ENCODE measurements around the gene HGFAC.
"Not testable (repeated sequence)": the region's sequence is repeated elsewhere in the genome, so short reads cannot be mapped to it uniquely, and the experiment has no call there.

Gene HGFAC

DNA sequence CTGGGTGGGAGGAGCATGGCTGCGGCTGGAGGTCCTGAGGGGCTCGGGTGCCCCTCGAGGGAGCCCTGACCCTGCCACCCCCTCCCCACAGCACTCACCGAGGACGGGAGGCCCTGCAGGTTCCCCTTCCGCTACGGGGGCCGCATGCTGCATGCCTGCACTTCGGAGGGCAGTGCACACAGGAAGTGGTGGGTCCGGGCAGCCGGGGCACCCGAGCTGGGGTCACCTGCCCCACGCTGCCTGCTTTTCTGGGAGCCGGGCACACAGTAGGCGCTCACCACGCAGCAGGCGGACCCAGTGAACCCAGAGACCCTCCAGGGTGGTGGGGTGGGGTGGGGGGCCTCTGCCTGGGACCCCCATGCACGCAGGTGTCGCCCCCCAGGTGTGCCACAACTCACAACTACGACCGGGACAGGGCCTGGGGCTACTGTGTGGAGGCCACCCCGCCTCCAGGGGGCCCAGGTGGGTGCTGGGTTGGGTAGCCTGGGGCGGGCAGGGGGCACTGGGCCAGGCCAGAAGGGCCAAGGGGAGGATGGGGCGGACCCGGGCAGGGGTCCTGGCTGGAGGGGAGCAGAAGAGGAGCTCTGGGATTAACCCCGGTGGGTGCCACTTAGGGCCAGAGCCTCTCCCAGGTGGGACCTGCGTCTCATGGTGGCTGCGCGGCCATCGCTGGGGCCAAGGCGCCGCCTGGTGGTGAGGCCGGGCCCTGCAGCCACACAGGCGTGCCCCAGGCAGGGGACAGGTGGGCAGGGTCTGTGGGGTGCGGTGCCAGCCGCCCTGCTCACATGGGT lies 1.4 kb downstream of the HGFAC start:
- peak; percentile 89 for DNase-seq (ENCODE audit: low spot score)

DNA sequence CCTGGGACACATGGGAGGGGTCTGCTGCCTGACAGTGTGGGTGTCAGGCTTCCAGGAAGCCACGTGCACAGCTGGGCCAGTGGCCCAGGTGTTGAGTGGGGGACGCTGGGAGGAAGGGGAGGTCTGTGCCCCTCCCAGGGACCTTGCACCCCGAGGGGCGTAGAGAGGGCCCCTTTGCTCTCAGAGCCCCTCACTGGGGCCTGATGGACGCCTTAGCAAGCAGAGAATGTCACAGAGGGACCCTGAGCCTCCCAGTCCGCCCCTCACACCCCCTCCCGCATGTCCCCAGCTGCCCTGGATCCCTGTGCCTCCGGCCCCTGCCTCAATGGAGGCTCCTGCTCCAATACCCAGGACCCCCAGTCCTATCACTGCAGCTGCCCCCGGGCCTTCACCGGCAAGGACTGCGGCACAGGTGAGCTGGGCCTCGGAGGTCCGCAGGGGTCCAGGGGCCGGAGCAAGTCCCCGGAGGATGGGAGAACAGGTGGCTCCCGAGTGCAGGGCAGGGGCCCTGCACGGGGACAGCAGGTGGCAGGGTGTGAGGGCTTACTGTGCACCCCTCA lies 2.1 kb downstream of the HGFAC start:
- DNase-seq (ENCODE audit: low spot score), result no peak

DNA sequence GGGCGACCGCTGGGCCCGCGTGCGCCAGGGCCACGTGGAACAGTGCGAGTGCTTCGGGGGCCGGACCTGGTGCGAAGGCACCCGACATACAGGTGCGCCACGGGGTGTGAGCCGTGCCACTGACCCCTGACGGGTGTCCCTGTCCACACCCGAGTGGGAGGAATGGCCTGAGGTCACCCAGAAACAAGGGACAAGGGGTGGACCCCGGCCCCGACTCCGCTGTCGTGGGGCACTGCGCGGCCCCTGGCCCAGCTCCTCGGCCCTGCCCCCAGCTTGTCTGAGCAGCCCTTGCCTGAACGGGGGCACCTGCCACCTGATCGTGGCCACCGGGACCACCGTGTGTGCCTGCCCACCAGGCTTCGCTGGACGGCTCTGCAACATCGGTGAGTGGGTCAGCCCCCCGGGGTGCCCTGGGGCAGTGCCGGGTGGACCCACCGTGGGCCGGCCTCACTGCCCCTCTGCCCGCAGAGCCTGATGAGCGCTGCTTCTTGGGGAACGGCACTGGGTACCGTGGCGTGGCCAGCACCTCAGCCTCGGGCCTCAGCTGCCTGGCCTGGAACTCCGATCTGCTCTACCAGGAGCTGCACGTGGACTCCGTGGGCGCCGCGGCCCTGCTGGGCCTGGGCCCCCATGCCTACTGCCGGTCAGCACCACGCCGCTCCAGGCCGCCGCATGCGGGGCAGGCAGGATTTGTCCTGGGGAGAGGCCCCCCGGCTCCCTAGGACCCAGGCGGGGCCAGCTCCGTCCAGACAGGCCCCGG lies 2.8 kb downstream of the HGFAC start:
- no peak for DNase-seq (ENCODE audit: low spot score)

DNA sequence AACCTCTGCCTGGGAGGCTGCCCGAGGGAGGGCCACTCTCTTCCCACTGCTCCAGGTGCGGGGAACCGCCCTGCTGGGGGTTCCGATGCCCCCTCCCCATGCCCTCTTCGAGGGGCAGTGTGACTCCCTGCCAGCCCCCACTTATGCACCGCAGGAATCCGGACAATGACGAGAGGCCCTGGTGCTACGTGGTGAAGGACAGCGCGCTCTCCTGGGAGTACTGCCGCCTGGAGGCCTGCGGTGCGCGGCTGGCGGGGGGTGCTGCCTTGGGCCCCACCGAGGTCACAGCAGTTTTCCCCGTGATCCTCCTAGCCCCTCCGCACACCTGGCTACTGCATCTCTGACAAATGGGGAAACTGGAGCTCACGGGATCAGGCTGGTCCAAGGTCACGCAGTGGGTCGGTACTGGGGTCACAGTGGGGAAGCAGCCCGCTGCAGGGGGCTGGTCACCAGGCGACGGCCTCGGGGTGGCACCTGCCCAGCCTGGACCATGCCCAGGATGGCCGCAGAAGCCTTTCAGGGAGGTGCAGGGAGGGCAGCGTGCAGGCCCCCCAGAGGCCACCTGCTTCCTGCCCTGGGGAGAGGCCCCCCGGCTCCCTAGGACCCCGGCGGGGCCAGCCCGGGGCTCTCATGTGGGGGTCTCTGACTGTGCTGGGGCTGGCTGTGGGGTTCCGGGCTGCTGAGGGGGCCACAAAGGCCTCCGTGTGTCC lies 3.5 kb downstream of the HGFAC start:
- DNase-seq (ENCODE audit: low spot score), result no peak

DNA sequence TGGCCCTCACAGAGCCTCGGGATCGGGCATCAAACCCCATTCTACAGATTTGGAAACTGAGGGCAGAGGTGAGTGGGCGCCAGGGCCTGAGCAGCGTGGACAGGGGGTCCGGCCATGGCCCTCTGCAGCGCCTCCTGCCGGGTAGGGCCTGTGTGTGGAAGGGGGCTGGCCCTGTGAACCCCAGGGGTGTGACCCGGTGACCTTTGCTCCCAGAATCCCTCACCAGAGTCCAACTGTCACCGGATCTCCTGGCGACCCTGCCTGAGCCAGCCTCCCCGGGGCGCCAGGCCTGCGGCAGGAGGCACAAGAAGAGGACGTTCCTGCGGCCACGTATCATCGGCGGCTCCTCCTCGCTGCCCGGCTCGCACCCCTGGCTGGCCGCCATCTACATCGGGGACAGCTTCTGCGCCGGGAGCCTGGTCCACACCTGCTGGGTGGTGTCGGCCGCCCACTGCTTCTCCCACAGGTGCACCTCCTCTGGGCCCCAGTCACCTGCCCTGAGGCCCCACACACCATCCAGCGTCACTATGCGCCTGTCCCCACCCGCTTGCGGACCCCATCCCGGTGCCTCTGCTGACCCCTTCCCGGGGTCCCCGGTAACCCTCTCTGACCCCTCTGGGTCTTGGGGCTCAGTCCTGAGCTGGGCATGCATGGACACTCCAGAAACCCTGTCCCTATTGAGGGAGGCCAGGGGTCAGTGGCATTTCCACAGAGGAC lies 4.2 kb downstream of the HGFAC start:
- no peak for DNase-seq (ENCODE audit: low spot score)

DNA sequence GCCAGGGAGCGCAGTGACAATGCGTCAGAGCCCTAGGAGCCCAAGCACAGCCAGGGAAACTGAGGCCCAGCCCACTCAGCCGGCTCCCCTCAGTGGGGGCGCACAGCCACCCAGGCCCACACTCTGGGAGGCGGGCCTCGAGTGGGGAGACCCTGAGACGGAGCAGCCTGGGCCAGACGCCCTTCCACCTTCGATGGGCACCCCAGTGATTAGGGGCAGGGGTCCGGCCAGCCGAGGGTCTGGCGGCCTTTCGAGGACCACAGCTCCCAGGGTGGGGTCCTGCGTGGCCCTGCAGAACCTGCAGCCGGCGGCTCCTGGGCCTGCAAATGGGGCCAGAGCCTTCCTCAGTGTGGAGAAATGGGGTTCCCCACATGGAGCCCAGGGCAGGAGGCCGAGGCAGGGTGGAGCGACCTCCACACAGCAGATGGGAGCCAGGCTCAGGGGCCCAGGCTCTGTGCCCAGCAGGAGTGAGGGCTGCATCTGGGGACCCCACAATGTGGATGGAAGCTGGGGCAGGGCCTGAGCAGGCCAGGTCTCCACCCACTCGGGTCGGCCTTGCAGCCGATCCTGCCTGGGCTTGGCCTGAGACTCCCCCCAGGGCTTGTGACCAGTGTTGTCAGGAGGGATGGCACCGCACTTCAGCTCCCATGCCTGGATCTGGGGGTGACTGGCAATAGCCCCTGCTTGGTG lies 5.0 kb downstream of the HGFAC start:
- DNase-seq (ENCODE audit: low spot score), result no peak

DNA sequence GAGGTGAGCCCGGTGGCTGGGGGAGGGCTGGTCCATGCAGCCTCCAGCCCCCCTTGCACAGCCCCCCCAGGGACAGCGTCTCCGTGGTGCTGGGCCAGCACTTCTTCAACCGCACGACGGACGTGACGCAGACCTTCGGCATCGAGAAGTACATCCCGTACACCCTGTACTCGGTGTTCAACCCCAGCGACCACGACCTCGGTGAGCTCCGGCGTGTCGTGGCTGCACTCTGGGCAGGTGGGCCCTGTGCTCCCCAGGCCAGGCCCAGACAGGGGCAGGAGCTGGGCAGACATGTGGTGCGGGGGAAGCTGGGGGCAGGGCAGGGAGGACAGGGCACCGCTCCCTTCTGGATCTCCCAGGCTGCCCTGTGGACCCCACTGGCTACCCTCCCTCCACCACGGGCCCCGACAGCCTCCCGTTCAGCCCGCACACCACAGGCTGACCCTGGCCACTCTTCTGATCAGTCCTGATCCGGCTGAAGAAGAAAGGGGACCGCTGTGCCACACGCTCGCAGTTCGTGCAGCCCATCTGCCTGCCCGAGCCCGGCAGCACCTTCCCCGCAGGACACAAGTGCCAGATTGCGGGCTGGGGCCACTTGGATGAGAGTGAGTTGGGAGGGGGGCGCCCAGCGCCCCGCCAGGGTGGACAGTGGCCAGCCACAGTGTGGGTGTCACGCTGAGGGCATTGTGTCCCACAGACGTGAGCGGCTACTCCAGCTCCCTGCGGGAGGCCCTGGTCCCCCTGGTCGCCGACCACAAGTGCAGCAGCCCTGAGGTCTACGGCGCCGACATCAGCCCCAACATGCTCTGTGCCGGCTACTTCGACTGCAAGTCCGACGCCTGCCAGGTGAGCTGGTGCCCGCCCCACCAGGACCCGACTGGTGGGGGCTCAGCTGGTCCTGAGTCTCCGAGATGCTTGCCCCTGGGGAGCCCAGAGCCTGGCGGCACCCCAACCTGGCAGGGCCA lies 5.9 kb downstream of the HGFAC start:
- DNase-seq (ENCODE audit: low spot score), result no peak

DNA sequence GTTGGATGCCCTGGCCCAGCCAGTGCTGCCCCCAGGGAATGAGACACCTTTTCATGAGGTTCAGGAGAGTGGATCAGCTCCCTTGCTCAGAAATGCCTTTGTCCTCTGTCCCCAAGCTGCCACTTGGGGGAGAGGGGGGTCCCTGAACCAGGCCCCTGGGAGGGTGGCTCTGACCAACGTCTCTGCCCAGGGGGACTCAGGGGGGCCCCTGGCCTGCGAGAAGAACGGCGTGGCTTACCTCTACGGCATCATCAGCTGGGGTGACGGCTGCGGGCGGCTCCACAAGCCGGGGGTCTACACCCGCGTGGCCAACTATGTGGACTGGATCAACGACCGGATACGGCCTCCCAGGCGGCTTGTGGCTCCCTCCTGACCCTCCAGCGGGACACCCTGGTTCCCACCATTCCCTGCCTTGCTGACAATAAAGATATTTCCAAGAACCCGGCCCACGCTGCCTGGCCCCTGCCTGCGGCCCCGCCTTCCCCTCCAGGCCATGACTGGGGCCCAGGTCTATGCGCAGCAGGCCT lies 7.3 kb downstream of the HGFAC start:
- DNase-seq (ENCODE audit: low spot score), result no peak

DNA sequence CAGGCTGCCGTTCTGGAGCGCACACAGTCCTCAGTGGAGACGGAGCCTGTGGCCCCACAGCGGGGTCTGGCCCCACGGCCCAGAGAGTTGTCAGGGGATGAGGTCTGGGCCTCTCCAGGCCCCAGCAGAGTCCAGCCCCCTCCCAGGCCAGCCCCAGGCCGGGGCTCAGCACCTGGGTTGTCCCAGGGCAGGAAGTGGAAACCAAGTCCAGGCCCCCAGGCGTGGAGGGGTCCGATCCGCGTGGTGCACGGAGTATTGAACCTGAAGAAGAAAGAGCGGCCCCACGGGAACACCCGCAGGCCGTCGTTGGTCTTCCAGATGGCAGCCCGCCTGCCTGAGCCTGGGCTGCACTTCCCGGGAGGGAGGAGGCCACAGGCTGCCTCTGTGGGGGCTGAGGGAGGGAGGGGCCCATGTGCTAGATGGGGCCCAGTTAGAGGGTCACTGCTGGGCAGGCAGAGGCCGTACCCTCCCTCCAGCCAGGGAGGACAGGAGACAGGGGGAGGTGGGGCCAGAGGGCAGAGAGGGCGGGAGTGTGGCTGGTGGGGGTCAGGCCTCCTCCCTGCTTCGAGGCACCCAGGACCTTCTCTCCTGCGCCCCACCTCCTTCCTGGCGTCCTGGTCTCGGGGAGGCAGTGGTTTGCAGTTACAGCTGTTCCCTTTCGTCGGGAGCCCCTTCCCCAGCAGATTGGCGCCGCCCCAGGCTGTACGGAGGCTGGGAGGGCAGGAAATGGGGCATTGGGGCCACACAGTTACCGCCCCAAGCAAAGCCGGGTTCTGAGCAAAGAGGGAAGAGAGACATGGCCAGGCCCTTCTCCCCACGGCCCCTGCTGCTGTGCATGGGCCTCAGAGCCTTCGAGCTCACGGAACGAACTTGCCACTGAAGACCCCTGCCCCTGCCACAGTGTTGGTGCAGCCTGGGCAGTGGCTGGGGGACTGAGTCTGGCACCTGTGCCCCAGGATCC lies 8.1 kb downstream of the HGFAC start:
- DNase-seq (ENCODE audit: low spot score), result no peak

DNA sequence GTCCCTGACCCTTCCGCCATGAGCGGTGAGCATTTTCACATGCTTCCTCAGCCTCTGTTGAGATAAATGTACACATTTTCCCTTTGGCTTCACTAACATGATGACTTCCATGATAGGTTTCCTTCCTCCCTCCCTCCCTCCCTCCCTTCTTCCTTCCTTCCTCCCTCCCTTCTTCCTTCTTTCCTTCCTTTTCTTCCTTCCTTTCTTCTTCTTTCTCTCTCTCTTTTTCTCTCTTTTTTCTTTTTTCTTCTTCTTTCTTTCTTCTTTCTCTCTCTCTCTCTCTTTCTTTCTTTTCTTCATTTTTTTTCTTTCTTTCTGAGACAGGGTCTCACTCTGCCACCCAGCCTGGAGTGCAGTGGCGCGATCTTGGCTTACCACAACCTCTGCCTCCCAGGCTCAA lies 8.9 kb downstream of the HGFAC start:
- no peak for DNase-seq (ENCODE audit: low spot score)

DNA sequence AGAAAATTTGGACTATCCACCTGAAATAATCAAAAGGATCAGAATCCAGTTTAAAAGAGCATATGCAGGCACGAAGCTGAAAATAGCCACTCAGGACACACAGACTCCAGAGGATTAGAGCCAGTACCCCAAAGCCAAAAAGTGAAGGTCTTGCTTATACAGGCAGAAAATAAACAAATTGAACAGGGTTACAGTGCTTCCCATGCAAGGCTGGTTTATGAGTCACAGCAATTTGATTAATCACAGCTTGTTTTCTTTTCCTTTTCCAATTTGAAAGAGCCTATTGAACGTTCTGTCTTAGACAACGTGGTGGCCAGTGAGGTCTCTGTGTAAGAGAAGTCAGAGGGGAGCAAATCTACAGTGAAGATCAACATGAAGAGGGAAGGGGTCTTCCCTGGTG lies 10.2 kb downstream of the HGFAC start:
- DNase-seq (ENCODE audit: low spot score), result peak; percentile 75

DNA sequence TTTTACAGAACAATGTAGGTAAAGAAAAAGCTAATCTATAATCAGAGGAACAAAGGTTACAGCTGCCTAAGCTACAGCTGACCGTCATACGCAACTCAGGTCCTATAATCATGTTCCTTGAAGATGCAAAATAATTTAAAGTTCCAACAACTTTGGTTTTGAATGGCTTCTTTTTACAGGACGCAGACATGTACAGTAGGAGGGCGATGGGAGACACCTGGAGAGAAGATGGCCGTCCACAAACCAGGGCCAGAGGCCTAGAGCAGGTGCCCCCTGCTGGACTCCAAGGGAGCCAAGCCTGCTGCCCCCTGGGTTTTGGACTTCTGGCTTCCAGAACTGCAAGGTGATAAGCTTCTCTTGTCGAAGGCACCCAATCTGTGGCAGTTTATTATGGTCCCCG lies 10.6 kb downstream of the HGFAC start:
- no peak for DNase-seq (ENCODE audit: low spot score)

DNA sequence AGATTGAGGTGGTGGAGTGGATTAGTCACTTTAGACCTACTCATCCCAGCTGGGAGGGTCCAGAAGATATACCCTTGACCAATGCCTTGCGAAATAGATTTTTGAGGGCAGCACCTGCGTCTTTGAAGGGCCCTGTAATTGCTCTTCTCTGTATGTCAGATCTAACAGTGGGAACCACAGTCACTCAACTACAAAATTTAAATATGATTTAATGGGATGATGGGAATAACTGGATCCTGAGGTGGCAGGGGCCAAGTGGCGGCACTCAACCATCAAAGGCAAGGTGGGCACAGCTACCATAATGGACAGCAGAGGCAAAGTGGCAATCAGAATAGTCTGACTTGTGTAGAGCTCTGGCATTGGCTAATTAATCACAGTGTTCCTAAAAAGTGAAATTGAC lies 13.8 kb downstream of the HGFAC start:
- DNase-seq (ENCODE audit: low spot score), result not testable (repeated sequence)

DNA sequence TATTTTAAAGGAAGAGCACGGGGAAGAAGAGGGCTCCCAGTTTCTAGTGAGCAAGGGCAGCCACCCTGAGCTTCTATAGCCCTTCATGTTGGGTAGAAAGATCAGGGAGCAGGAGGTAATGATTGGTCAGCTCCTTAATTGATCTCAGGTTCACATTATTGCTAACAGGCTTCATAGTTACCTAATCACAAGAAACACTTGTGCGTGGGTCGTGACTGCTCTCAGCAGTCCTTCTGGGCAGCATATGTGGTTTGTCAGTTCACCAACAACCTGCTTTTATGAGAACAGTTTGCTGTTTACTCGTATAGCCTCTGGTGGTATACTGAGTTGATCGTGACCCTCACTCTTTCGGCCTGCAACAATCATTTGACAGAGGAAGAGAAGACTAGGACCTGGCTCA lies 16.6 kb downstream of the HGFAC start:
- DNase-seq (ENCODE audit: low spot score), result no peak

DNA sequence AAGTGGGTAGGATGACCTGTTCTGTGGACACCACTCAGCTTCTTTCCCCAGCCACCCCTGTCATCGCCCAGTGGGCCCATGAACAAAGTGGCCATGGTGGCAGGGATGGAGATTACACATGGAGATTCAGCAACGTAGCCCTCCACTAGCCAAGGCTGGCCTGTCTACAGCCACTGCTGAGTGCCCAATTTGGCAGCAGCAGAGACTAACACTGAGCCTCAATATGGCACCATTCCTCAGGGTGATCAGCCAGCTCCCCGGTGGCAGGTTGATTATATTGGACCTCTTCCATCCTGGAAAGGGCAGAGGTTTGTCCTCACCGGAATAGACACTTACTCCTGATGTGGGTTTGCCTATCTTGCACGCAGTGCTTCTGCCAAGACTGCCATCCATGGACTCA lies 17.4 kb downstream of the HGFAC start:
- DNase-seq (ENCODE audit: low spot score), result not testable (repeated sequence)

DNA sequence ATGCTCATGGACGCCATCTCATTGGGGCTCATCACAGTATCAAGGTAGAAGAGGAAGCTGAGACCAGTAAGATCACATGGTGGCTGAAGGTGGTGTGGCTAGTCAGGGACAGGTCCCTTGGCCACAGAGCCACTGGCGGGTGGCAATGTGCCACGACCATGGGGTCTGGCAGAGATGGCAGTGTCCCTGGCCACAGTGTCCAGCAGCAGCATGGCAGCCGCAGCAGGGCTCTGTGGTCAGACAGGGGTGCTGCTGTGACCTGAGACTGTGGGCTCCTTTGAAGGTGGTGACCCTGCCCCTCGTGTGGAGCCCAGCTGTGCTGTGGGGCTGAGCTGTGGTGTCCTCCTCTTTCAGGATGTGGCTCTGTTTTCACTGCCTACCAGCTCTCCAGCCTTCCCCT lies 19.2 kb downstream of the HGFAC start:
- DNase-seq (ENCODE audit: low spot score), result no peak

DNA sequence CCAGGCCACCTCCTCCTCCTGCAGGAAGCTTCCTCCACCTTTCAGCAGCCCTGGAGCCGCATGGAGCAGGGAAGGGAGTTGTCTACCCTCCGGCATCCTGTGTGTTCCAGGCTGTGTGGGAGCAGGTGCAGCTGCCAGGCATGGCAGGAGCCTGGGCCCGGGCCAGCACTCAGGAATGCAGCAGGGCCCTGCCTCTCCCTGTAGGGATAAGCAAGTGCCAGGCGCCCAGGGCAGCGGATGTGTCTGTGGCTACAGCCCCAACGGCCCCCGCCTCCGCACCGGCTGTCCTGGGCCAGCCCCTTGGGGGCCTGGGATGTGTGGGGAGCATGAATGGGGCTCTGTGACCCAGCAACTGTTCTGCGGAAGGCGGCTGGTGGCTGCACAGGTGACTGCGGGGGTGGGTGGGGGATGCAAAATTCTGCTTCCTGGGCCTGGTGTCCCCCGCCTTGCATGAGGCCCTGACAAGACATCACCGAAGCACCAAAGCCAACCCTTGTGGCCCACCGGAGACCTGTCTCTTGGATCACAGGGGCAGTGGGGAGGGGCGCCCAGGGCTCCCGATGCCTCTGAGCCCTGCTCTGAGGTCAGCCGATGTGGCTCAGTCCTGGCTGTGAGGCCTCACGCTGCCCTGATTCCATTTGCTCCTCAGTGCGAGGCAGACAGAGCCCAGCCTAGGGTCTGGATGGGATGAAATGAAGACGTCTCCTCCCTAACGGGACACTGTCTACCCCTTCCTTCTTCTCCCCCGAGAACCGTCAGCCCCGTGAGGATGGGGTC lies 19.9 kb downstream of the HGFAC start:
- no peak for DNase-seq (ENCODE audit: low spot score)

DNA sequence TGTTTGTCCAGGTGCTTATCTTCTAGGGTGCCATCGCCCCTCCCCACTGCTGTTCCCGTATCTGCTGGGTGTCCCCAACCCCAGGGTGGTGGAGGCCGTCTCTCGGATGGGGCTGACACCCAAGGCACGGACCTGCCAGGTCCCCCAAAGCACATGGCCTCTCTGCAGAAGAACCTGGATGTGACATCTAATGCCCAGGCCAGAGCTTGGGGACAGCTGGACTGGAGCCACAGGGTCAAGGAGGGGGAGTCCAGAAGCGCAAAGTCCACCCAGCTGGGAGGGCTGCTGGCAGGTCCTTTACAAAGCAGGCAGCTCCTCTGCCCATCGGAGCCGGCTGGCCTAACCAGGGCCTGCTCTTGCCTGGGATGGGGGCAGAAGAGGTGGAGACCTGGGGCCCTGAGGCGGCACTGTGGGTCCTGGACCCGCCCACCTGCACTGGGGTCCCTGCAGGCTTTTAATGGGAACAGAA lies 20.6 kb downstream of the HGFAC start:
- DNase-seq (ENCODE audit: low spot score), result no peak

Measured in AG20443 (cell line).